Osteoblast (primary cell): ENCODE measurements around the gene NFATC1. TPM values are rescaled to one million over a fixed set of nuclear protein-coding genes. Genes with fewer than 3 reads are reported as not detected.

Source experiments
- DNase-seq: peaks from one replicate; pipeline ENCODE4 v3.0.0; 2011; ENCODE audit warnings: low spot score, mixed read lengths; ENCODE audit not compliant: insufficient read length; ENCODE audit errors: missing footprints
- H2AFZ ChIP-seq: 2 replicates; pipeline ENCODE4 v1.6.0; 2011; ENCODE audit warnings: mild to moderate bottlenecking, low read length
- H3K27ac ChIP-seq: 2 replicates; pipeline ENCODE4 v1.5.1; 2011; ENCODE audit warnings: mild to moderate bottlenecking, low read depth, low read length, moderate library complexity
- H3K27me3 ChIP-seq: 2 replicates; pipeline ENCODE4 v1.6.0; 2012; ENCODE audit warnings: mild to moderate bottlenecking, control low read depth, inconsistent platforms, low read length, moderate library complexity; ENCODE audit not compliant: insufficient read depth
- H3K36me3 ChIP-seq: 2 replicates; pipeline ENCODE4 v1.5.1; 2011; ENCODE audit warnings: mild to moderate bottlenecking, low read length, control low read depth, moderate library complexity; ENCODE audit not compliant: insufficient read depth
- H3K4me1 ChIP-seq: 2 replicates; pipeline ENCODE4 v1.5.1; 2011; ENCODE audit warnings: mild to moderate bottlenecking, low read length, control low read depth, moderate library complexity; ENCODE audit not compliant: insufficient read depth
- H3K4me2 ChIP-seq: 2 replicates; pipeline ENCODE4 v1.6.0; 2011; ENCODE audit warnings: mild to moderate bottlenecking, low read length; ENCODE audit not compliant: insufficient read depth
- H3K4me3 ChIP-seq: fragments of 200-600 bp; sonication (generic); 3 replicates; pipeline ENCODE4 v1.5.1; 2012; ENCODE audit warnings: mild to moderate bottlenecking, low read length, inconsistent platforms; ENCODE audit not compliant: insufficient read depth
- H3K79me2 ChIP-seq: 2 replicates; pipeline ENCODE4 v1.6.0; 2012; ENCODE audit warnings: mild to moderate bottlenecking, low read length, control low read depth, inconsistent platforms; ENCODE audit not compliant: insufficient read depth
- H3K9me3 ChIP-seq: 2 replicates; pipeline ENCODE4 v1.5.1; 2011; ENCODE audit warnings: low read depth, low read length, control low read depth
- H4K20me1 ChIP-seq: 2 replicates; pipeline ENCODE4 v1.6.0; 2012; ENCODE audit warnings: mild to moderate bottlenecking, low read length, control low read depth; ENCODE audit not compliant: insufficient read depth
- CTCF ChIP-seq: IDR thresholded peaks from 2 replicates; pipeline ENCODE4 v1.5.1; 2011; ENCODE audit warnings: mild to moderate bottlenecking, low read depth, low read length, moderate library complexity; ENCODE audit errors: extremely low read depth
- total RNA-seq: library from RNA; depleted of rRNA; stranded (reverse); fragments of >200 nt; gene quantifications from 2 replicates; pipeline ENCODE4 v1.2.3, GENCODE V29; 2012

Gene NFATC1
- total RNA-seq, 1 donor: 6.2 TPM

GRCh38 chr18:79425569-79425886 lies 29.8 kb downstream of the NFATC1 start:
- Histone ChIP-seq H3K27ac (no peak overlapping the region), H3K4me3 (no peak overlapping the region), H3K27me3 (no peaks in the 10 kb centered on the region), H3K36me3 (no peaks in the 10 kb centered on the region), H4K20me1 (peaks cover 6% of the 10 kb centered on the region), H3K4me1 (no peaks in the 10 kb centered on the region), H2AFZ (no peak overlapping the region), H3K4me2 (no peak overlapping the region), H3K79me2 (no peaks in the 10 kb centered on the region), H3K9me3 (no peaks in the 10 kb centered on the region)
- DNase-seq: no peak
- no peak for TF ChIP-seq CTCF

- DNase-seq: no peak
- H3K27ac ChIP-seq: no peak overlapping the region
- H4K20me1 ChIP-seq: peaks cover 1% of the 10 kb centered on the region
- H3K4me3 ChIP-seq: no peak overlapping the region
- no peak overlapping the region for H3K4me2 ChIP-seq
- no peaks in the 10 kb centered on the region for H3K4me1 ChIP-seq
- TF ChIP-seq CTCF: no peak
- no peaks in the 10 kb centered on the region for H3K27me3 ChIP-seq
- no peaks in the 10 kb centered on the region for H3K9me3 ChIP-seq
- no peaks in the 10 kb centered on the region for H3K36me3 ChIP-seq
- H2AFZ ChIP-seq: no peak overlapping the region
- H3K79me2 ChIP-seq: no peaks in the 10 kb centered on the region
Observed at GRCh38 chr18:79426376-79427300, 30.9 kb downstream of the NFATC1 start.

GRCh38 chr18:79427368-79428225 lies 31.9 kb downstream of the NFATC1 start:
- no peaks in the 10 kb centered on the region for H3K27me3 ChIP-seq
- no peak for TF ChIP-seq CTCF
- no peaks in the 10 kb centered on the region for H3K79me2 ChIP-seq
- H2AFZ ChIP-seq: no peak overlapping the region
- no peak overlapping the region for H3K4me3 ChIP-seq
- H3K36me3 ChIP-seq: no peaks in the 10 kb centered on the region
- DNase-seq: no peak
- no peaks in the 10 kb centered on the region for H3K9me3 ChIP-seq
- H3K27ac ChIP-seq: no peak overlapping the region
- no peak overlapping the region for H3K4me2 ChIP-seq
- H4K20me1 ChIP-seq: no peaks in the 10 kb centered on the region
- H3K4me1 ChIP-seq: no peaks in the 10 kb centered on the region

GRCh38 chr18:79428287-79428686 lies 32.6 kb downstream of the NFATC1 start:
- Histone ChIP-seq H3K36me3 (no peaks in the 10 kb centered on the region), H3K9me3 (no peaks in the 10 kb centered on the region), H3K79me2 (no peaks in the 10 kb centered on the region), H2AFZ (no peak overlapping the region), H3K4me1 (no peaks in the 10 kb centered on the region), H3K4me2 (no peak overlapping the region), H4K20me1 (no peaks in the 10 kb centered on the region), H3K4me3 (no peak overlapping the region), H3K27me3 (no peaks in the 10 kb centered on the region), H3K27ac (no peak overlapping the region)
- DNase-seq: peak; percentile 81
- no peak for TF ChIP-seq CTCF
